ENCODE measurements around the gene CCS. TPM values are rescaled to one million over a fixed set of nuclear protein-coding genes. Genes with fewer than 3 reads are reported as not detected.

The CCS gene
- total and polyA plus RNA-seq, 2 of the 4 experiments (the other 2 are of a cell fraction) = 20.1 to 53.0 TPM

- H3K36me3 ChIP-seq (ENCODE audit: control insufficient read depth, insufficient read depth, low read length) = peaks cover 55% of the 10 kb centered on the region
- no peak overlapping the region for H2BK15ac ChIP-seq (ENCODE audit: low read depth, low read length)
- peaks cover 27 to 88% of the 10 kb centered on the region in 2 experiments for H3K79me1 ChIP-seq (ENCODE audit: low read depth in 1 of 2, low read length in 2 of 2)
- H4K8ac ChIP-seq (ENCODE audit: low read depth in 2 of 2, low read length in 2 of 2) = no peak overlapping the region
- peaks cover 23% of the 10 kb centered on the region for H3K9me1 ChIP-seq (ENCODE audit: insufficient read depth, low read length)
- in situ Hi-C loops (cut with MboI; ENCODE audit: low sequenced_read_pairs) (no loop called here), intact Hi-C loops (cut with micrococcal nuclease) (no loop called here), dilution Hi-C loops (cut with HindIII; ENCODE audit: low sequenced_read_pairs, unreplicated experiment) (no loop called here)
- H3K23ac ChIP-seq (ENCODE audit: low read depth, low read length) = no peak overlapping the region
- H3K9ac ChIP-seq (ENCODE audit: low read depth, low read length) = no peak overlapping the region
- no peak overlapping the region for H2BK5ac ChIP-seq (ENCODE audit: low read depth, low read length, poor library complexity, severe bottlenecking)
- BruUV-seq (replicated peaks) = no TSS peak
- no peak for TF ChIP-seq MXI1 (IDR thresholded peaks at IDR 0.05; ENCODE audit: borderline replicate concordance, low read depth, low read length)
- H4K20me1 ChIP-seq (ENCODE audit: insufficient read depth, low read length) = peaks cover 100% of the 10 kb centered on the region
- no peak overlapping the region for H3K18ac ChIP-seq (ENCODE audit: low read depth, low read length)
- H2AFZ ChIP-seq (replicated peaks; ENCODE audit: low read length, poor library complexity) = no peak overlapping the region
- ChIA-PET POLR2A (ENCODE audit: unreplicated experiment) (interaction anchor here (0.7 kb wide), 1 partner anchor 89 kb away, joined by 6 read pairs; no protein-coding TSS in a partner anchor), CTCF (no interaction called here)
- DNase-seq = no peak
- no peak overlapping the region for H2AK5ac ChIP-seq (ENCODE audit: low read depth, low read length)
- H3K27ac ChIP-seq (ENCODE audit: insufficient read depth, low read length) = no peak overlapping the region
- no peak overlapping the region for H3K56ac ChIP-seq (ENCODE audit: extremely low read depth, insufficient read depth, low read length)
- 91% methylated on average over 10 of the region's 24 CpGs; no CpG with 5 or more reads in 1 of the 2 experiments for WGBS, 2 experiments (ENCODE audit: extremely low coverage in 2 of 2, insufficient read length in 1 of 2)
- no peaks in the 10 kb centered on the region for H3K9me3 ChIP-seq (ENCODE audit: control insufficient read depth, insufficient read depth, low read length)
- H4K5ac ChIP-seq (ENCODE audit: low read depth, low read length) = no peak overlapping the region
- no peaks in the 10 kb centered on the region for H3K27me3 ChIP-seq (ENCODE audit: control insufficient read depth, insufficient read depth, low read length)
- H4K91ac ChIP-seq (ENCODE audit: insufficient read depth, low read depth, low read length) = no peak overlapping the region
- no peak overlapping the region for H2BK120ac ChIP-seq (ENCODE audit: low read depth, low read length)
- H2AK9ac ChIP-seq (replicated peaks; ENCODE audit: low read depth, low read length, poor library complexity) = peak overlapping the region; percentile 18
- H3K4me2 ChIP-seq (ENCODE audit: low read depth, low read length) = no peak overlapping the region
- no peak overlapping the region for H2BK20ac ChIP-seq (ENCODE audit: low read depth, low read length)
- no peak for ATAC-seq (ENCODE audit: low read depth)
- H3K4me1 ChIP-seq (ENCODE audit: control insufficient read depth, insufficient read depth, low read length) = peaks cover 18% of the 10 kb centered on the region
- H3K4me3 ChIP-seq (ENCODE audit: insufficient read depth, low read depth, low read length) = no peak overlapping the region
- H3K14ac ChIP-seq (replicated peaks; ENCODE audit: low read depth, low read length) = no peak overlapping the region
- H3K4ac ChIP-seq (ENCODE audit: low read depth, low read length) = no peak overlapping the region
Measured at GRCh38 chr11:66643745-66644437, 50.9 kb downstream of the CCS start.

Measured in IMR-90 (cell line).